Ishikawa (cell line): ENCODE measurements around the gene RPL22.

Experiments used
- CREB1 ChIP-seq: IDR thresholded peaks from 2 replicates; pipeline ENCODE4 v1.6.1; 2012; ENCODE audit warnings: low read depth
- EP300 ChIP-seq: IDR thresholded peaks from 2 replicates; pipeline ENCODE4 v1.6.1; 2012; ENCODE audit warnings: borderline replicate concordance
- TEAD4 ChIP-seq: IDR thresholded peaks from 2 replicates; pipeline ENCODE4 v1.6.1; 2012
- TF ChIP-seq, protein P1 (sequence below): IDR thresholded peaks from 2 replicates; pipeline ENCODE4 v1.6.1; 2012
- TF ChIP-seq, protein P2 (sequence below): IDR thresholded peaks from 2 replicates; pipeline ENCODE4 v1.6.1; 2012; ENCODE audit warnings: low read depth, mild to moderate bottlenecking

DNA sequence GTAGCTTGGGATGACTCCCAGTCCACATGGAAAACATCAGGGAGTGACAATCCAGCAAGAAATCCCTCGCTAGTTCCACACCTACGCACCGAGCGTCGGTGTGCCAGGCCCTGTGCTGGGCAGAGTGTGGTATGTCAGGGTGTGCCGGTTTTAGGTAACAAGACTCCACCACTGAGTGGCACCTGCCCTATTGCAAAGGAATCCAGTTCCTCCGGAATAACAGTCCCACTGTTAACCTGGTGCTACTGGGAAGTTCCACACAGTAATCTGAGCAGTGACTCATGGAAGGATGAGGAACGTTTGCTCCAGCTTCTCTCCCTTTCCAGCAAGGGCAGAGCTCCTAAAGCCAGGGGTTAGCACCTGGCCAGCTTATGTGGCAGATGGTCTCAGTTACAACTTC, 20.8 kb upstream of the RPL22 start:
- TF ChIP-seq, protein P1, sequence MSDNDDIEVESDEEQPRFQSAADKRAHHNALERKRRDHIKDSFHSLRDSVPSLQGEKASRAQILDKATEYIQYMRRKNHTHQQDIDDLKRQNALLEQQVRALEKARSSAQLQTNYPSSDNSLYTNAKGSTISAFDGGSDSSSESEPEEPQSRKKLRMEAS = peak; percentile 85
- TF ChIP-seq EP300 (peak; percentile 76; the same call in 1 of the 2 replicates), CREB1 (no peak), TEAD4 (peak; percentile 90)
- TF ChIP-seq, protein P2, sequence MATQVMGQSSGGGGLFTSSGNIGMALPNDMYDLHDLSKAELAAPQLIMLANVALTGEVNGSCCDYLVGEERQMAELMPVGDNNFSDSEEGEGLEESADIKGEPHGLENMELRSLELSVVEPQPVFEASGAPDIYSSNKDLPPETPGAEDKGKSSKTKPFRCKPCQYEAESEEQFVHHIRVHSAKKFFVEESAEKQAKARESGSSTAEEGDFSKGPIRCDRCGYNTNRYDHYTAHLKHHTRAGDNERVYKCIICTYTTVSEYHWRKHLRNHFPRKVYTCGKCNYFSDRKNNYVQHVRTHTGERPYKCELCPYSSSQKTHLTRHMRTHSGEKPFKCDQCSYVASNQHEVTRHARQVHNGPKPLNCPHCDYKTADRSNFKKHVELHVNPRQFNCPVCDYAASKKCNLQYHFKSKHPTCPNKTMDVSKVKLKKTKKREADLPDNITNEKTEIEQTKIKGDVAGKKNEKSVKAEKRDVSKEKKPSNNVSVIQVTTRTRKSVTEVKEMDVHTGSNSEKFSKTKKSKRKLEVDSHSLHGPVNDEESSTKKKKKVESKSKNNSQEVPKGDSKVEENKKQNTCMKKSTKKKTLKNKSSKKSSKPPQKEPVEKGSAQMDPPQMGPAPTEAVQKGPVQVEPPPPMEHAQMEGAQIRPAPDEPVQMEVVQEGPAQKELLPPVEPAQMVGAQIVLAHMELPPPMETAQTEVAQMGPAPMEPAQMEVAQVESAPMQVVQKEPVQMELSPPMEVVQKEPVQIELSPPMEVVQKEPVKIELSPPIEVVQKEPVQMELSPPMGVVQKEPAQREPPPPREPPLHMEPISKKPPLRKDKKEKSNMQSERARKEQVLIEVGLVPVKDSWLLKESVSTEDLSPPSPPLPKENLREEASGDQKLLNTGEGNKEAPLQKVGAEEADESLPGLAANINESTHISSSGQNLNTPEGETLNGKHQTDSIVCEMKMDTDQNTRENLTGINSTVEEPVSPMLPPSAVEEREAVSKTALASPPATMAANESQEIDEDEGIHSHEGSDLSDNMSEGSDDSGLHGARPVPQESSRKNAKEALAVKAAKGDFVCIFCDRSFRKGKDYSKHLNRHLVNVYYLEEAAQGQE = no peak
